Germinal center (tissue), 1 donor: ENCODE measurements around the gene IFT52.
"Not testable (repeated sequence)": the region's sequence is repeated elsewhere in the genome, so short reads cannot be mapped to it uniquely, and the experiment has no call there.

ENCODE experiments used
- DNase-seq: peaks from one replicate; pipeline ENCODE4 v3.0.0; 2012; ENCODE audit warnings: mixed read lengths, low spot score

IFT52 gene

GRCh38 chr20:43567477-43567876, 23.3 kb upstream of the IFT52 start:
- DNase-seq = no peak

DNA sequence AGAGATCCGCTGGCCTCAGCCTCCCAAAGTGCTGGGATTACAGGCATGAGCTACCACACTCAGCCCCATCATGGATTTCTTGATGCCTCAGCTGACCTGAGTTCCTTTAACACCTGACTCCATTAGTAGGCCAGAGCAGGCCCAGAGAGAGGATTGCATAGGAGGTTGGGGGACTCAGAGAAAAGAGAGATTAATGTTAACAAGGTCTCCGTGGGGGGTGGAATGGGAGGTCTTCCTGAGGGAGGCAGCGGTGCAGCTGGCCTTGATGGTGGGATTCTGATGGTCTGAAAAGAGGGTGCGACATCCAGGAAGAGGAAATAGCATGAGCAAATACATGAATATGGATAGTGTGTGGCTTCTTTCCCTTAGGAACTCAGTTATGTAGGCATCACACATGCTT, 22.0 kb upstream of the IFT52 start:
- no peak for DNase-seq

GRCh38 chr20:43569282-43569681, 21.5 kb upstream of the IFT52 start:
- DNase-seq = no peak

- DNase-seq = no peak
Measured at GRCh38 chr20:43570496-43570895, 20.2 kb upstream of the IFT52 start.

GRCh38 chr20:43571310-43571709, 19.4 kb upstream of the IFT52 start:
- no peak for DNase-seq

DNA sequence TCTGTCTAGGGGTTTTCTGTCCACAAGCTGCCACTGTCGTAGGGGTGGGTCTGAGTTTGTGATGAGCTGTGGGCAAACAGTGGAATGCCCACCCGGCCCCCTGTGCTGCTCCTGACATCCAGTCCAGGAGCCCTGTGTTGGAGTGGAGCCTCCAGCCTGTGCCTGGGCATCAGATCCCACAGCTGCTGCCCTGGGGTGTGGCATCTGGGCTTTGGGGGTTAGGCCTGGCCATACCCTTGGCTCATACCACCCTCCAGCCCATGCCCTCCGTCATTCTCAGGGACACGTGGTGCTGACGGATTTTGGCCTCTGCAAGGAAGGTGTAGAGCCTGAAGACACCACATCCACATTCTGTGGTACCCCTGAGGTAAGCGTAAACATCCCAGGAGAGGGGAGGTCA, 19.0 kb upstream of the IFT52 start:
- DNase-seq = no peak

DNA sequence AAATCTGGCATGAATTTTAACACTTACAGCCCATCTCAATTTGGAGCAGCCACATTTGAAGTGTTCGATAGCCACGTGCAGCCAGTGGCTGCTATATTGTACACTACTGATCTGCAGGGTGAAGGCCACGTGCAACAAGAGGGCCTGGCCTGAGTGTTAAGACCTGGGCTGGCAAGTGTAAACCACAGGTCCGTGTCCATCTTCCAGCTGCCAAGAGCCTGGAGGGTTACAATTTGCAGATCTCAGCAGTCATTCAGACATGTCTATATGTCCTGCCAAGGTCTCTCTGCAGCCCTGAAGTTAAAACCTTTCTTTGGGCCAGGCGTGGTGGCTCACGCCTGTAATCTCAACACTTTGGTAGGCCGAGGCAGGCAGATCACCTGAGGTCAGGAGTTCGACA, 17.8 kb upstream of the IFT52 start:
- no peak for DNase-seq

- no peak for DNase-seq
Measured at GRCh38 chr20:43576108-43576507, 14.6 kb upstream of the IFT52 start.

DNA sequence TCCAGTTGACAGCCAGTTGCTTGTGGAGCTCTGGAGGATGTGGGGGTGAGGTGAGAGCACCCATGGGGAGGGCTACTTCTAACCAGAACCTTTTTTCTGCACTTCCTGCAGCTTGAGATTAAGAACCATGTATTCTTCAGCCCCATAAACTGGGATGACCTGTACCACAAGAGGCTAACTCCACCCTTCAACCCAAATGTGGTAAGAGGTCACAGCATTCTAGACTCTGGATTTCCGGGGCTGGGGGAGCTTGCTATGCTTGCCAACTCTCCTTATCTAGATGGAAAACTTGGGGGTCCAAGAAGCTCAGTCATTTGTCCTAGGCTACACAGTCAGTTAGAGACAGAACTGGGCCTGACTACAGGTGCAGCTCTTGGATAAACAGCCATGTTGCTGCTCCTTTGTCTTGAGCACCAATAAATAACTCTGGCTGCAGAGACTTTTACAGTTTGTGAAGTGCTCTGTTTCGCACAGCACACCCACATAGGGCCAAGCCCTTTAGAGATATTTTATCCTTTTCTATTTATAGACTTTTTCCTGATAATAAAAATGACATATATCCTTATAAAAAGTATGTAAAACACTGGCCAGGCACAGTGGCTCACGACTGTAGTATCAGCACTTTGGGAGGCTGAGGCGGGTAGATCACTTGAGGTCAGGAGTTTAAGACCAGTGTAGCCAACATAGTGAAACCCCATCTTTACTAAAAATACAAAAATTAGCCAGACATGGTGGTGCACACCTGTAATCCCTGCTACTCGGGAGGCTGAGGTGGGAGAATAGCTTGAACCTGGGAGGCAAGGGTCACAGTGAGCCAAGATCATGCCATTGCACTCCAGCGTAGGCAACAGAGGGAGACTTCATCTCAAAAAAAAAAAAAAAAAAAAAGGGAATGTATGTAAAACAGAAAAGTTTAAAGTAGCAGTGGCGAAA, 10.6 kb upstream of the IFT52 start:
- DNase-seq = no peak

GRCh38 chr20:43583133-43583864, 7.4 kb upstream of the IFT52 start:
- DNase-seq = no peak

DNA sequence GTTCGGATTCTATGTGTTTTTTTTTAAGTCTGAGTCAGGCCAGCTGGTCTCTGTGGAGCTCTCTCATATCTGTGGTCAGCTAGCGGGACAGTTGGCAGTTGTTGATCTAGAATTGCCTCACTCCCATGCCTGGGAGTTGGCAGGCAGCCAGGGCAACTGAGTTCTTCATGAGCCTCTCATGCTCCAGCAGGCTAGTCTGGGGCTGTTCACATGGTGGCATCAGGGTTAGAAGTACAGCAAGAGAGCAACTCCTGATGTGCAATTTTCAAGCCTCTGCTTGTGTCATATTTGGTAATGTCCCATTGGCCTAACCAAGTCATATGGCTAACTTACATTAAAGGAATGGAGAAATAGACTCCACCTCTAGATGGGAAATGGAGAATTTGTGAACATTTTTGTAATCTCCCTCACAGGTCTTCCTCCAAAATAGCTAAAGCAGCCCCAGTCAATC, 6.7 kb upstream of the IFT52 start:
- DNase-seq = no peak

GRCh38 chr20:43584448-43585136, 6.1 kb upstream of the IFT52 start:
- DNase-seq = no peak

GRCh38 chr20:43586641-43587040, 4.1 kb upstream of the IFT52 start:
- no peak for DNase-seq

- not testable (repeated sequence) for DNase-seq
Measured at GRCh38 chr20:43588526-43588925, 2.2 kb upstream of the IFT52 start.

DNA sequence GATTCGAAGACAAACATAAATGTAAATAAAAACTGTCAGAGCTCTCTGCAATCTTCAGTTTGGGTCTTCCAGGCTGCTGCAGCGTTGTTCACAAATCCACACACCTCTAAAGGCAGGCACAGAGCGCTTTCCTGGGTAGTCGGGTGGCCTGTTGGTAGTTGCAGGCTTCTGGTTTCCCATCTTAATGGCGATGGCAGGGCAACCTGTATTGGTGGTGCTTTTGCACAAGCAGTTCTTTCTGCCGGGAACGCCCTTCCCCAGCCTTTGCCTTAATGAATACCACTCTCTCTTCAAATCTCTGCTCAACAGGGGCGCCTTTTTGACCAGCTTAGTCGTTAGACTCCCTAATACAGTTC, 723 bp upstream of the IFT52 start:
- DNase-seq = no peak

DNA sequence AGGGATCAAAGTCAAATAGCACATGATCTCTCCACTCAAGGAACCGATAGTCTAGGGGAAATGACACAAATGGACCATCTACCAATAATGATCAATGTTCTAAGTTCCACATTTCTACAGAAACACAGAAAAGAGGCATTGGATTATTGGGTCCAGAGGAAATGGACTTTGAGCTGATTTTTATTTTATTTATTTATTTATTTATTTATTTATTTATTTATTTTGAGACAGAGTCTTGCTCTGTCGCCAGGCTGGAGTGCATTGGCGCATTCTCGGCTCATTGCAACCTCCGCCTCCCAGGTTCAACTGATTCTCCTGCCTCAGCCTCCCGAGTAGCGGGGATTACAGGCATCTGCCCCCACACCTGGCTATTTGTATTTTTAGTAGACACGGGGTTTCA, 11.2 kb downstream of the IFT52 start:
- not testable (repeated sequence) for DNase-seq

- DNase-seq = no peak
Measured at GRCh38 chr20:43603124-43603523, 12.4 kb downstream of the IFT52 start.

- no peak for DNase-seq
Measured at GRCh38 chr20:43605715-43606114, 15.0 kb downstream of the IFT52 start.

- not testable (repeated sequence) for DNase-seq
Measured at GRCh38 chr20:43607278-43607677, 16.5 kb downstream of the IFT52 start.

- no peak for DNase-seq
Measured at GRCh38 chr20:43631598-43631997, 40.9 kb downstream of the IFT52 start.

- DNase-seq = no peak
Measured at GRCh38 chr20:43636429-43636828, 45.7 kb downstream of the IFT52 start.

DNA sequence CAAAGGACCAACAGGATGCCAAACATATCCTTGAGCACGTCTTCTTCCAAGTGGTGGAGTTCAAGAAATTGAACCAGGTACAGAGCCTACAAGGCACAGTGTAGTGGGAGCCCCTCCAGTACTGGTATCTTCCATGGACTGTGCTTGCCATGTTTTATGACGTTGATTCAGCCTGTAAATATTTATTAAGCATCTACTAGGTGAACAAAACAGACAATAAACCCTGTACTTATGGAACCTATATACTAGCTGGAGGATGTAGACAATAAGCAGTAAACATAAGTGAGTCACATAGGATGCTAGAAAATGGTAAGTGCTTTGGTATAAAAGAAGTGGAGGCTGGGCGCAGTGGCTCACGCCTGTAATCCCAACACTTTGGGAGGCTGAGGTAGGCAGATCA, 51.8 kb downstream of the IFT52 start:
- DNase-seq = no peak
